Skin epidermis (tissue), 12 donors: ENCODE results near the gene SMS.

Source experiments
- H3K27ac ChIP-seq, 21 experiments: fragments of 200-600 bp; sonication (generic) in 11 of 21; one replicate each; pipeline ENCODE4 v1.5.0; 2020; ENCODE audit warnings: mild to moderate bottlenecking in 3 of 21, inconsistent platforms in 2 of 21, moderate library complexity in 2 of 21
- H3K4me3 ChIP-seq, 7 experiments: fragments of 200-600 bp; sonication (generic) in 2 of 7; one replicate each; pipeline ENCODE4 v1.5.0; 2020; ENCODE audit warnings: inconsistent platforms in 2 of 7, mild to moderate bottlenecking in 2 of 7, moderate library complexity in 1 of 7

SMS gene

DNA sequence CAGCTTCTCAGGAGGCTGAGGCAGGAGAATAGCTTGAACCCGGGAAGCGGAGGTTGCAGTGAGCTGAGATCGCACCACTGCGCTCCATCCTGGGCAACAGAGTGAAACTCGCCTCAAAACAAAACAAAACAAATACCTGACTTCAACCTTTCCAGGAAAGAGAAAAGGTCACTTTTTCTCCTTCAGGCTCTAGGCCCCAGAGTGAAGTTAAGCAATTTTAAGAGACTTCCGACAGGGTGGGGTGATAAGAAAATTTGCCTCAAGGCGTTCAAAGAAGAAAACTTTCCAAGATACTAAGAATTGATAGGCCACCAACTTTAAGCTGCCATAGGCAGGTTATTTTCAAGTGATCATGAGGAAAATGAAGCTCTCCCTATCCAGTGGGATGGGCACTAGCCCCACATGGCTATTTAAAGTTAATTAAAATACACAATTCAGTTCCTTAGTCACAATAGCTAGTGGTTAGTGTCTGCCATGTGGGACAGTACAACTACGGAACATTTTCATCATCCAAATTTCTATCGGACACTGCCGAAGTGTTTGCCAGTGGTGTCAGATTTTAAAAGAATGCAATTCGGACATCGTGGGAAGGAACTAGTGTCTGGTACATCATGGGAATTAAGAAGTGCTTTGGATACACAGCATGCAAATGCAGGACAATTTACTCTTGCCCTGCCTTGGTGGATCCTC is 33.0 kb downstream of the SMS start:
- Histone ChIP-seq H3K4me3 (no peak overlapping the region), H3K27ac (peak overlapping the region in 7 of 21 experiments; percentile 10 to 80 (median 47))

DNA sequence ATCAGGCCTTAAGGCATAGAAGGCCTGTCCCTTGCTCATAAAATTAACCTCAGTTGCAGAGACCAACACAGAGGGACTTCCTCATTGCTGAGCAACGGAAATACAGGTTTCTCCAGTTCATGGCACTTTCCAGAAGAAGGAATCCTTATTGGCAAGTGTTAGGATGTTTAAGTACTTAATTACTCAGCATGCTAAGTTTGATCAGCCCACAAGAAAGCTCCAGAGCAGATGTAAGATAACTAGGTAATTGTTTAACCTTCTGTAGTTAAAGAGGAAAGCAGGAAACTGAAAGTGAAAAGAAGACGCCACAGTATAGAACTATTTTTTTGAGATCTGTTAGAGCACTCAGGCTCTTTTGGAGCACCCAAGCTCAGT is 33.5 kb downstream of the SMS start:
- H3K27ac ChIP-seq, result peak overlapping the region in 11 of 21 experiments; percentile 10 to 80 (median 44)
- H3K4me3 ChIP-seq, result no peak overlapping the region

DNA sequence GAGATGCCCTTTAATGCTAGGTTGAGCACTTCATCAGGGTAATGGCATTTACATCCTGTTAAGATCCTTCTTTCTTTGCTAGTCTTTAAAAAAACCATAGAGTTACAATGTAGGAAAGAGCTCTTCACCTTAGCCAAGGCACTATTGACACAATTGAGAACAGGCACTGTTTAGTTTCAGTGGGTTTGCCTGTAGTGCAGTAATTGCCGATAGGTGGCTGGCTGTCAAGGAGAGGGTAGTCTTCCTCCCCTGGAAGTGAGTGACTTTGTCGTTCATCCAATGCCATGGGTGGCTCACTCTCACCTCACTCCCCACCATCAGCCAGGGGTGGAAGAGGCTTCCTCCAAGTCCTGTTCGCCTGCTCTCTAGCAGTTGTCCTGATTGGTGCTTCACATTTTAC is 34.7 kb downstream of the SMS start:
- peak overlapping the region in 1 of 21 experiments; percentile 3 for H3K27ac ChIP-seq
- H3K4me3 ChIP-seq, result no peak overlapping the region

DNA sequence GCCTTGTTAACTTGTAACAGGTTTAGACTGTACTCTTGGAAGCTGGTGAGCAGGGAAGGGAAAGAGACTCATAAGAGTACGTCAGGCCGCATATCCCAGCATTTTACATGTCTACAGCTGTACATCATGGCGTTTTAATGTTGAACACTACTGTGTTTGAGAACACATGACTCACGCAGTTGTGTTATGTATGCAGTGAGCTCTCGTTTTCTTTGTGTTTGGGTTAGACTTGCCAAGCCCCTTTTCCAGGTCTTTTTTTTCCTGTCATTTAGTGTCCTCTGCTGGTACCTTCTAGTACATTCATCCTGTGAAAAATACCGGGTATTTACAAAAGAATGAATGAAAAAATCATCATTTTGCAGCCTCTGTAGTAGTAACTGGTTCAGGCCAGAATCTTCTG is 35.3 kb downstream of the SMS start:
- Histone ChIP-seq H3K4me3 (no peak overlapping the region), H3K27ac (no peak overlapping the region)

DNA sequence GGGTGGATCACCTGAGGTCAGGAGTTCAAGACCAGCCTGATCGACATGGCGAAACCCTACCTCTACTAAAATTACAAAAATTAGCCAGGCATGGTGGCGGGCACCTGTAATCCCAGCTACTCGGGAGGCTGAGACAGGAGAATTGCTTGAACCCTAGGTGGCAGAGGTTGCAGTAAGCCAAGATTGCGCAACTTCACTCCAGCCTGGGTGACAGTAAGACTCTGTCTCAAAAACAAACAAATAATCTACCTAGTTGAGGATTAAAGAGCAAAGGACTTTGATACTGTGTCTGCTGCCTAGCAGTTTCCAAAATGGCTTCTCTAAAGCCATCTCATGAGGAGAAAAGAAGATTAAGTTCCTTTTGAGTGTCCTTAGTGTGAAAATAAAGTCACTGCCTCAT is 37.8 kb downstream of the SMS start:
- no peak overlapping the region for H3K4me3 ChIP-seq

DNA sequence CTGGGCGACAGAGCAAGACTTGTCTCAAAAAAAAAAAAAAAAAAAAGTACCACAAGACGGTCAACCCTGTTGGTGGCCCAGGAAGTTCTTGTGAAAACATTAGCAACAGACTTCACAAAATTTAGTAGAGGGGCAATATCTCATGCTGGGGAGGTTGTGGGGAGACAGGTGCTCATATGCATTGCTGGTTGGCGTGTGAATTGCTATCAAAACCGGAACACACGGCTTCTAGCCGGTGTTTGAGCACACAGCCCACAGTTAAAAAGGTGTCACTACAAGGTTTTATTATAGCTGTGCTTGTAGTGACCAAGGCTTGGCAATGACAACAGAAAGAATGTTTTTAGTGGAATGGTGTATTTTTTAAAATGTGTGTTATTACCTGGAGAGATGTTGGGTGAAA is 41.8 kb downstream of the SMS start:
- H3K27ac ChIP-seq, result no peak overlapping the region
- H3K4me3 ChIP-seq, result no peak overlapping the region

More for the DNA sequence above, 37.8 kb downstream of the SMS start:
- no peak overlapping the region for H3K27ac ChIP-seq

DNA sequence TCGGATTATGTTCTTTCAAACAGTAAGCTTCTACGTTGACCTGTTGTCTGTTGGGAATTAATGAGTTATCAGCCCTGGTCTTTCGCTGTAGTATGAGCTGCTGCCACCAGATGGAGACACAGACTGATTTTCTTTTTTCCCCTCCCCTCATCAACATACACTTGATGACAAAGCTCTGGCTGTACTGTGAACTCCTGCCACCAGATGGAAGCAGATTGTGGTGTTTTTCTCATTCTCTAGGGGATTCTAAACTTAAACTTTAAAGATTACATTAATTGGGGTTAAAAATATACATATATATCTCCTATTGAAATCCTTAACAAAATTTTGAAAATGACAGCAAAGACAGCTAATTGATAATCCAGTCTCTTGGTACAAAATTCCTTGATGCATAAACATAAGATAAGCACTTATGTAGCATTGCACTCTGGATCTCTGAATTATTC is 44.8 kb downstream of the SMS start:
- H3K4me3 ChIP-seq, result no peak overlapping the region
- H3K27ac ChIP-seq, result no peak overlapping the region

DNA sequence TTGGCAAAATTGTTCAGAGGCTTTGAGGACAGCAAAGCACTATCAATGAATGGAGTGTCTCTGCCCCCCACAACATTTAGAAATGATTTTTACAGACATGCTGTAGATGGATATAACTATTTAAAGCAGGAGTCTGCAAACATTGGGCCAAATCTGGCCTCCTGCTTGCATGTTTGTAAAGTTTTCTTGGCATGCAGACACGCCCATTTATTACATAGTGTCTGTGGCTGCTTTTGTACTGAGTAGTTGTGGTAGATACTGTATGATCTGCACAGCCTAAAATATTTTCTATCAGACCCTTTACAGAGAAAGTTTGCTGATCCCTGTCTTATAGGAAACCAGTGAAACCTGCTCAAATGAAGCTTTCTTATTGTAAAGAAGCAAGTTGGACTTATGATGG is 46.1 kb downstream of the SMS start:
- no peak overlapping the region for H3K27ac ChIP-seq
- no peak overlapping the region for H3K4me3 ChIP-seq

DNA sequence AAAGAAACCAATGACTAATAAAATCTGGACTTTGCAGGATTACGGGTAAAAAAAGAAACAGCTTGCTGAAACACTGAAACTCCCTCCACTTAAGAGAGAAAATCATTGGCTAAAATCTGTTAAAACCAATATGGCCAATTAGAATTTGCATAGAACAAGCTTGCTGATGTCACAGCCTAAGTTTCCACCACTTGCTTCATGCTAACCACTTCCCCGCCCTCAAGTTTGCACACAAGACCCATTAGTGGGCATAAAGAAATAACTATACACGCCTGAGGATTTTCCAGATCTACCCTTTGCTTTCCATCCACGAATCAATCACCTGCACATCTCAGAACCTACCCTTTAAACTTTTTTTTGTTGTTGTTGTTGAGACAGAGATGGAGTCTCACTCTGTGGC is 48.9 kb downstream of the SMS start:
- Histone ChIP-seq H3K4me3 (no peak overlapping the region), H3K27ac (no peak overlapping the region)

DNA sequence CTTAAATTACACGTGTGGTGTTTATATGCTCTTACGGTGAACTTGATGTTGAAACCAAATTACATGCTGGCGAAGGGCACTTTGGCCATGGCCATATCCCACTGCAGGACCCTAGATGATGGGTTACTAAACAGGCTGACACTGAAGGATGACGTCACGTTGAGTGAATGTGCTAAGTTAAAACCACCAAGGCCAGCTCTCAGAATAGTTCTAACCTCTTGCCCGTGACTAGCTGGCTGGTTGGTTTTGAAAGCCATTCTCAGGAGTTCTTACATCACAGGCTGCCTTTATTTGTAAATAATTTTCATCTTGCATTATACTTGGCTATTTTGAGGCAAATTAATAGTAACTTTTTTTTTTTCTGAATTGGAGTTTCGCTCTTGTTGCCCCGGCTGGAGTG is 50.3 kb downstream of the SMS start:
- Histone ChIP-seq H3K27ac (peak overlapping the region in 1 of 21 experiments; percentile 35), H3K4me3 (no peak overlapping the region)

DNA sequence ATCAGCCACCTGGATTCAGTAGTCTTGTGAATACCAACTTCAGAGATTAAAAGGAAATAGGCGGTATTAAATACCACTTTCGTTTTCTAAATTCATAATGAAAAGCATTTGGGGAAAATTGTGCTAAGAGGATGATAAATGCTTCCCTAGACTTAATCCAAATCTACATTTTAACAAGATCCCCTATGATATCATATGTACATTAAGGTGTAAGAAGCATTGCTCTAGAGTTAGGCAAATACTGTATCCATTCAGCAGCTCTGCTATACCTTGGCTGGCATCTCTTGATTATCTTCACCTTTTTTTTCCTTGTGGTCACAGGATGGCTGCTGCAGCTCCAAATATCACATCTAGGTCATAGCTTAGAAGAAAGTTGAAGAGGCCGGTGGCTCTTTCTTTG is 51.0 kb downstream of the SMS start:
- Histone ChIP-seq H3K27ac (peak overlapping the region in 1 of 21 experiments; percentile 35), H3K4me3 (no peak overlapping the region)

DNA sequence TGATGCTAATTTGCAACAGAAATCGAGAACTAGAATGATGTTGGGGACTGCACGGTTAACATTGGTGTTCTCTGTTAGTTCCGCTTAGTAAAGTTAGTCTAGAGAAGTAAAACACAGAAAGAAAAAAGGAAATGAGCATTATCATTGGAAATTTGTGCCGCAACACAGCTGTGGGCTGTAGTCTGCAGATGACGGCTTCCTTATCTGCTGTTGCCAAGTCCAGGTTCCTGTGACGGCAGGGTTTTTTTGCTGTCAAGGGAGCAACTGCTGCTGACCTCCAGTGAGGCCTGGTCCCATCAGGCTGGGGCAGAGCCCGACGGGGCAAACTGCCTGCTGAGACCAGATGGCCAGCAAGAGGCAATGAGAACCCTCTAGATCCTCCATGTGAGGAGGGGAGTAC is 52.8 kb downstream of the SMS start:
- Histone ChIP-seq H3K4me3 (no peak overlapping the region), H3K27ac (peak overlapping the region in 5 of 21 experiments; percentile 8 to 61 (median 49))

DNA sequence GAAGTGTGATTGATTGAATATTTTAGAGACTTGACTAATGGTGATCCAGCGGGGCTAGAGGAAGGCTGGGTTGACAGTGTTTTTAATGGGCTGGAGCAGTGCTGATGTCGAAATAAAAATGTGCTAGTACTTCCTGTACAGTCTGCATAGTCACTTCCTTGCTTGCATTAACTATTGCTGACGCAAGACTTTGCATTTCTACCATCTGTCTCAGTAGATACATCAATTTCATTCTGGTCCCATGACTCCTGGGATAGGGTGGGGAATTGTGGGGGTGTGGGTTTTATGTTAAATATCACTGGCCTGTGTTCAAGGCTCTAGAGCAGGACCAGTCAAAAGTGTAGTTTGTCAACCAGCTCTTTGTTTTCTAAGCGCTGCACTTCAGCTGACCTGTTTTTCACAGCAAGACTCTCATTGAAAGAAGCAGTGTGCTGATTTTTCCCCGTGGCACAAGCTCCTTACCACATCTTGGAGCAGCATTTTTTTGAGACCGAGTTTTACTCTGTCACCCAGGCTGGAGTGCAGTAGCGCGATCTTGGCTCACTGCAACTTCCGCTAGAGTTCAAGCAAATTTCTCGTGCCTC is 56.5 kb downstream of the SMS start:
- peak overlapping the region in 1 of 21 experiments; percentile 26 for H3K27ac ChIP-seq
- no peak overlapping the region for H3K4me3 ChIP-seq

DNA sequence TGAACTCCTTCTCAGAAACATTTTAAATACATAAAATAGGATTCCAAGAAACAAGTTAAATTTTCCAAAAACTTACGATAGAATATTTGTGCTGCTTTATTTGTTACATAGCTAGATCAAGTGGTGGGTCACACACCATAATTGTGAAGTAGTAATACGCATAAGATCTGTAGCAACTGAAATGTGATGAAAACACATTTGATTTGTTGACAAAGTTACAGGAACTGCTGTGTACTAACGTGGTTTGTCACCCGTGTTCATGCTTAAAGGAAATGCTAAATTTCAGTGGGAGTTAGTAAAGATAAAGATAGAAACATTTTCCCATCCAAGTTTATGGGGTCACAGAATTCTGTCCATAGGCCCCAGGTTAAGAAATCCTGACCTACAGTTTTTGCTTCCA is 57.5 kb downstream of the SMS start:
- no peak overlapping the region for H3K4me3 ChIP-seq
- H3K27ac ChIP-seq, result no peak overlapping the region

DNA sequence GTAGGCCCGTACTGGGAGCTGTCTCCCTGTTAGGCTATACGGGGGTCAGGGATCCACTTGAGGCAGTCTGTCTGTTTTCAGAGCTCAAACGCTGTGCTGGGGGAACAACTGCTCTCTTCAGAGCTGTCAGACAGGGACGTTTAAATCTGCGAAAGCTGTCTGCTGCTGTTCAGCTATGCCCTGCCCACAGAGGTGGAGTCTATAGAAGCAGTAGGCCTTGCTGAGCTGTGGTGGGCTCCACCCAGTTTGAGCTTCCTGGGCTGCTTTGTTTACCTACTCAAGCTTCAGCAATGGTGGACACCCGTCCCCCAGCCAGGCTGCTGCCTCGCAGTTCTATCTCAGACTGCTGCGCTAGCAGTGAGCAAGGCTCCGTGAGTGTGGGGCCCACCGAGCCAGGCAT is 64.4 kb downstream of the SMS start:
- Histone ChIP-seq H3K27ac (no peak overlapping the region), H3K4me3 (no peak overlapping the region)

DNA sequence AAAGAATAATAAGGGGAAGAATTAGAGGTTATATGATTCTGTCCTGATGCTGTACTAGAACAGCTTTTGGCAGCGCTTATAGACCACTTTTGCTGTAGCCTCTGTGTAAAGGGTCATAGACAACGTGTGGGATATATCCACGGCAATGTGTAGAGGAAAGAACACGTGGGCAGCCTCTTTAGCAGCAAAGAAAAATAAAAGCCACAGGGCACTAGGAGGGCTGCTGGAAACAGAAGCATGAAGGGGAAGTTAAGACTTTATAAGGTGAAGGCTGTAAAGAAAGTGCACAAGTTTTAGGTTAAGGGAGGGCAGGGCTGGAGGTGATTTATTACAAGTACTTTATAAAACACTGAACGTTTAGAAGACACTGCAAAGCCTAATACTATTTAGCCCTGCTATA is 71.5 kb downstream of the SMS start:
- Histone ChIP-seq H3K27ac (no peak overlapping the region), H3K4me3 (no peak overlapping the region)

DNA sequence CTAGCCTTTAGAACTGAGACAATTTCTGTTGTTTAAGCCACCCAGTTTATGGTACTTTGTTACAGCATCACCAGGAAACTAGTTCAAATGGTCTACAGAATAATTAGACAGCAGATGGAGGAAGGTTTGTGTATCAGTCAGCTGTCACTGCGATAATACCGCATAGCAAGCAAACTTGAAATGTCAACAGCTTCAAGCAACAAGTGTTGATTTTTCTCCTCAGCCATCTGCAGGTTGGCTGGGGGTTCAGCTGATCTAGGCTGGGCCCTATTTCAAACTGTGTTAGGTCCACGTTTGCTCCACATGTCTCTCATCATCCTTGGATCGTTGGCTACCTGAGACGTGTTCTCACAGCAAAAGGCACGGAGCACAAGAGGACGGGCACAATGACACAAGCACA is 72.4 kb downstream of the SMS start:
- Histone ChIP-seq H3K4me3 (no peak overlapping the region), H3K27ac (no peak overlapping the region)

DNA sequence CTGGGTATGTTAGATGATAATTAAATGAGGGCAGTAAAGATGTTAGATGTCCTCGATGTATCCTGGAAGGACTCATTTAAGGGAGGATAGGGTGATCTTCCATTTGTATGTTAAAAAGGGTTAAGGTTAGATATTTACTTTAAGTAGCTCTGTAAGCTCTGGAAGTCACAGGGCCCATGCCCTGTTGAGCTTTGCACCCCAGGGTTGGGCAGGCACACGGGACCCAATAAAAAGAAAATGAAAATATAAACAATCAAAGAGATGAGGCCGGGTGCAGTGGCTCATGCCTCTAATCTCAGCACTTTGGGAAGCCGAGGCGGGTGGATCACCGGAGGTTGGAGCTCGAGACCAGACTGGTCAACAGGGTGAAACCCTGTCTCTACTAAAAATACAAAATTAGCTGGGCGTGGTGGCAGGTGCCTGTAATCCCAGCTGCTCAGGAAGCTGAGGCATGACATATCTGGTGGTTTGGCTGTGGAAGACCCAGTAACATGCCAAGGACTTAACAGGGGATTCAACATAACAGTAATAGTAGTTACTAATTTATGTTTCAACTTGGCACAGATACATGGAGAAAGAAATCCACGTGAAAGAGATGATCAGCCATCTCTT is 74.7 kb downstream of the SMS start:
- H3K4me3 ChIP-seq, result no peak overlapping the region
- no peak overlapping the region for H3K27ac ChIP-seq

DNA sequence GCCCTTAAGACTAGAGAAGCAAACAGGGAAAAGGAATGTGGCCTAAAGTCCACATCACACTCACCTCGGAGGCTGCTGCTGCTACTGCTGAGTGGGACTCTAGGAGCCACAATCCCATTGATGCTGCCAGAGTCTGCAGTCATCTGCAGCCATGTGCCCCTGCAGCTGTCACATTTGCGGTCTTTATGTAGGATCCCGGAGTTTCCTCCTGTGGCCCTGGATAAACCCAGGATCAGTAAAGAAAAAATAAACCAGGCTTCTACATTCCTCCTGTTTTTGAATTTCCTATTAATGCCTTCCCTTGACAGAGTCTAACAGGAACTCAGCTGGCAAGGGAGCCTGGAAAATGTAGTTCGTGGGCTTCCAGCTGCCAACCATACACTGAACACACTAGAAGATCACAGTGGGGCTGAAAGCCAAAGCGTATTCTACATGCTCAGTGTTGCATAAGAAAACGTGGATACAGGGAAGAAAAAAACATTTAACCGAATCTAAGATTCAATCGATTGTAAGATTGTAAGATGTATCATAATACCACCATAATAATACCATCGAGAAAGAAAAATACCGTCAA is 81.3 kb downstream of the SMS start:
- Histone ChIP-seq H3K27ac (no peak overlapping the region), H3K4me3 (no peak overlapping the region)

DNA sequence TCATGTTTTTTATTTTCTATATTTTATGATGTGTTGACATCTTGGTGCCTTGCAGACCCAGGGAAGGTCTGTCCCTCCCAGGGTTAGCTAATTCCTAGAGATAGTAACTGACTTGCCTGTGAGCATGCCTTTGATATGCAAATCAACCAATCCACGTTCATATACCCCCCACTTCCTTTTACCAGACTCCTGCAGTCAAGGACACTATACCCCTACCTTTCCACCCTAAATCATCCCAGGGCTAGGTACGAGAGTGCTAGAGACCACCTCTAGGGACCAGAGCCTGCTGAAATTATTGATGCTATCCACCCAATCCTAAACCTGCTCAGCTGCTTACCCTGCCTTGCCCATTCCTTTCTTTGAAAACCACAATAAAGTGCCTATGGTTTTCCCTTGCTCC is 84.1 kb downstream of the SMS start:
- Histone ChIP-seq H3K4me3 (no peak overlapping the region), H3K27ac (no peak overlapping the region)

DNA sequence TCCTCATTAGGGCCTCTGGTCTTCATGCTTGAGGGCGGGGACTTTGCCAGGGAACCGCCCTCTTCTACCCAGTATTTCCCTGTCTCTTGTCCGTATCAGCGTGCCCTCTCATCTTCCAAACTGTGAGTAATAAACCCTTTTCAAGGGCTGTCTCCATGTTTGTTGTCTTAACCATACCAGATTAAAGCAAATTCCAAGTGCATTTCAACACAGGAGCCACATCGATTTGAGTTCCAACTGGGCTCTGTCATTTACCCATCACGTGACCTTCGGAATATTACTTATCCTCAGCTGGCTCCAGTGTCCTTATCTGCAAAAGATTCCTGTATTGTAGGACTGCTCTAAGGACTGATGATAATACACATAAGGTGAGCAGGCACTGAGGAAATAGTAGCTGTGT is 85.2 kb downstream of the SMS start:
- Histone ChIP-seq H3K4me3 (no peak overlapping the region), H3K27ac (no peak overlapping the region)
